GM23338 (cell line): ENCODE results near the gene RAB20. TPM values are rescaled to one million over a fixed set of nuclear protein-coding genes. Genes with fewer than 3 reads are reported as not detected.

Source experiments
- ATAC-seq: fragments of 200-7000 bp; cut with Tn5 transposase; 3 replicates; pipeline ENCODE4 v1.9.1; 2020
- DNase-seq: peaks from one replicate; pipeline ENCODE4 v3.0.0-alpha.2; 2015; ENCODE audit warnings: low spot score
- H2AFZ ChIP-seq: fragments of 200-600 bp; sonication (generic); 2 replicates; pipeline ENCODE4 v1.8.0; 2016; ENCODE audit warnings: antibody characterized with exemption, mild to moderate bottlenecking, moderate library complexity
- H3F3A ChIP-seq: fragments of 200-600 bp; sonication (generic); replicated peaks from 2 replicates; pipeline ENCODE4 v1.8.0; 2017; ENCODE audit warnings: antibody characterized with exemption, mixed run types, low read depth
- H3K27ac ChIP-seq: fragments of 200-600 bp; sonication (generic); 2 replicates; pipeline ENCODE4 v1.6.1; 2016; ENCODE audit warnings: low read depth
- H3K27me3 ChIP-seq: fragments of 200-600 bp; sonication (generic); 2 replicates; pipeline ENCODE4 v1.8.0; 2016; ENCODE audit warnings: mild to moderate bottlenecking, mixed run types, moderate library complexity; ENCODE audit not compliant: insufficient read depth
- H3K36me3 ChIP-seq: fragments of 200-600 bp; sonication (generic); 2 replicates; pipeline ENCODE4 v1.8.0; 2016; ENCODE audit warnings: mild to moderate bottlenecking; ENCODE audit not compliant: insufficient read depth
- H3K4me1 ChIP-seq: fragments of 200-600 bp; sonication (generic); 2 replicates; pipeline ENCODE4 v1.8.0; 2016; ENCODE audit warnings: mild to moderate bottlenecking, moderate library complexity; ENCODE audit not compliant: insufficient read depth
- H3K4me2 ChIP-seq: fragments of 200-600 bp; sonication (generic); 2 replicates; pipeline ENCODE4 v1.7.1; 2017; ENCODE audit warnings: mixed run types
- H3K4me3 ChIP-seq: fragments of 200-600 bp; sonication (generic); 2 replicates; pipeline ENCODE4 v1.6.1; 2016; ENCODE audit warnings: mixed run types
- H3K79me2 ChIP-seq: fragments of 200-600 bp; sonication (generic); replicated peaks from 2 replicates; pipeline ENCODE4 v1.8.0; 2017; ENCODE audit warnings: mild to moderate bottlenecking; ENCODE audit not compliant: insufficient read depth
- H3K9me2 ChIP-seq: fragments of 200-600 bp; sonication (generic); 2 replicates; pipeline ENCODE4 v1.8.0; 2017; ENCODE audit not compliant: insufficient read depth
- H4K20me1 ChIP-seq: fragments of 200-600 bp; sonication (generic); replicated peaks from 2 replicates; pipeline ENCODE4 v1.8.0; 2017; ENCODE audit warnings: mild to moderate bottlenecking; ENCODE audit not compliant: insufficient read depth
- H3K27ac Mint-ChIP-seq: 2 replicates; pipeline ENCODE4 v1.8.0; 2020; ENCODE audit warnings: inconsistent platforms, mild to moderate bottlenecking, moderate library complexity, mixed read lengths
- H3K27me3 Mint-ChIP-seq: 3 replicates; pipeline ENCODE4 v1.8.0; 2022; ENCODE audit warnings: low read depth, mild to moderate bottlenecking, moderate library complexity, mixed read lengths, inconsistent platforms; ENCODE audit not compliant: insufficient read depth, poor library complexity
- H3K36me3 Mint-ChIP-seq: 3 replicates; pipeline ENCODE4 v1.8.0; 2021; ENCODE audit warnings: low read depth, mild to moderate bottlenecking, inconsistent platforms, moderate library complexity, mixed read lengths
- H3K4me1 Mint-ChIP-seq: 3 replicates; pipeline ENCODE4 v1.8.0; 2020; ENCODE audit warnings: mild to moderate bottlenecking, inconsistent platforms, mixed read lengths
- H3K4me3 Mint-ChIP-seq: 3 replicates; pipeline ENCODE4 v1.8.0; 2021; ENCODE audit warnings: moderate library complexity, mild to moderate bottlenecking, inconsistent platforms, mixed read lengths
- H3K9me3 Mint-ChIP-seq: 3 replicates; pipeline ENCODE4 v1.8.0; 2020; ENCODE audit warnings: moderate library complexity, mild to moderate bottlenecking, inconsistent platforms, mixed read lengths
- CREB1 ChIP-seq: fragments of 250-450 bp; sonication (Bioruptor Pico); IDR thresholded peaks from 2 replicates; pipeline ENCODE4 v1.5.0; 2020; ENCODE audit warnings: low read depth, mild to moderate bottlenecking, moderate library complexity
- ETS1 ChIP-seq: IDR thresholded peaks from 2 replicates; pipeline ENCODE4 v1.6.1; 2016; ENCODE audit warnings: antibody characterized with exemption
- EZH2 ChIP-seq: fragments of 200-600 bp; sonication (generic); IDR thresholded peaks from one replicate; pipeline ENCODE4 v1.8.0; 2017; ENCODE audit warnings: antibody characterized with exemption, mild to moderate bottlenecking, low read depth; ENCODE audit not compliant: unreplicated experiment
- EZH2phosphoT487 ChIP-seq: fragments of 200-600 bp; sonication (generic); IDR thresholded peaks from one replicate; pipeline ENCODE4 v1.8.1; 2018; ENCODE audit warnings: antibody characterized with exemption; ENCODE audit not compliant: unreplicated experiment
- JUNB ChIP-seq: IDR thresholded peaks from one replicate; pipeline ENCODE4 v1.6.1; 2016; ENCODE audit warnings: antibody characterized with exemption; ENCODE audit not compliant: unreplicated experiment
- NANOG ChIP-seq: IDR thresholded peaks from 2 replicates; pipeline ENCODE4 v1.6.1; 2016; ENCODE audit warnings: antibody characterized with exemption, borderline replicate concordance
- POLR2AphosphoS5 ChIP-seq: IDR thresholded peaks from 2 replicates; pipeline ENCODE4 v1.6.1; 2016; ENCODE audit warnings: antibody characterized with exemption, low read depth
- ZNF114 ChIP-seq: fragments of 250-450 bp; sonication (Bioruptor Pico); IDR thresholded peaks from 2 replicates; pipeline ENCODE4 v1.5.0; 2020; ENCODE audit warnings: mild to moderate bottlenecking, moderate library complexity
- ZNF462 ChIP-seq: fragments of 250-450 bp; sonication (Bioruptor Pico); IDR thresholded peaks from 2 replicates; pipeline ENCODE4 v1.5.0; 2020; ENCODE audit warnings: mild to moderate bottlenecking, moderate library complexity
- long read RNA-seq: library from polyadenylated mRNA; unstranded; transcript quantifications from one replicate; pipeline ENCODE4 v2.0.0, GENCODE V29; 2020; ENCODE audit not compliant: unreplicated experiment
- polyA plus RNA-seq: library from polyadenylated mRNA; unstranded; fragments of >200 nt; fragmentation: Nextera tagmentation; extraction: Ambion mirVana; gene quantifications from 2 replicates; pipeline ENCODE4 v1.2.1, GENCODE V29; 2016
- total RNA-seq: library from RNA; depleted of rRNA; stranded (reverse); fragments of >200 nt; shearing (Covaris generic); gene quantifications from 2 replicates; pipeline ENCODE4 v1.2.3, GENCODE V29; 2014; rRNA removed

Gene RAB20
- total RNA-seq (26.6 and 32.1 TPM in 2 replicates), polyA plus RNA-seq (11.8 and 12.3 TPM in 2 replicates)
- long read RNA-seq, transcript RAB20-201 (2 exons, 1,518 nt): major isoform, 20 of 21 reads
- long read RNA-seq, partial matches to known transcripts: 0 of 21 reads
- long read RNA-seq, other reads (novel, unspliced or antisense): 1 of 21 reads

GRCh38 chr13:110561344-110562035, at the start of gene RAB20:
Gene RAB20, minus strand, starts transcription at chr13:110561722. Its CDS starts 203 bp downstream, at chr13:110561519.
- H3K27me3 Mint-ChIP-seq: peaks cover 34% of the 10 kb centered on the region

More at GRCh38 chr13:110561344-110562035, at the start of gene RAB20:
- H3K36me3 Mint-ChIP-seq: peaks cover 11% of the 10 kb centered on the region
- DNase-seq (peak; percentile 90), ATAC-seq (peak; percentile 75)
- Histone ChIP-seq H3K4me1 (peaks cover 26% of the 10 kb centered on the region), H2AFZ (peak within 1 kb of the TSS; percentile 95), H3F3A (peaks cover 22% of the 10 kb centered on the region; the same call in 1 of the 2 replicates), H3K9me2 (no peaks in the 10 kb centered on the region), H3K36me3 (peaks cover 4% of the 10 kb centered on the region; the same call in 1 of the 2 replicates), H3K4me3 (peak within 1 kb of the TSS; percentile 87), H3K27me3 (no peaks in the 10 kb centered on the region), H4K20me1 (peaks cover 5% of the 10 kb centered on the region), H3K4me2 (peak within 1 kb of the TSS; percentile 96), H3K27ac (peak within 1 kb of the TSS; percentile 88; the same call in 1 of the 2 replicates), H3K79me2 (peaks cover 37% of the 10 kb centered on the region)
- H3K4me3 Mint-ChIP-seq: peak within 1 kb of the TSS; percentile 86
- no peak within 1 kb of the TSS for H3K27ac Mint-ChIP-seq
- TF ChIP-seq ZNF462 (no peak), EZH2phosphoT487 (no peak), JUNB (no peak), CREB1 (CRISPR knock-in tag) (0 out of 2 replicates have a peak, but pooled peaks have one; percentile 5), EZH2 (no peak), ETS1 (no peak), NANOG (no peak), POLR2AphosphoS5 (peak; percentile 83), ZNF114 (no peak)
- peaks cover 3% of the 10 kb centered on the region; the same call in 1 of the 3 replicates for H3K9me3 Mint-ChIP-seq
- H3K4me1 Mint-ChIP-seq: peaks cover 52% of the 10 kb centered on the region
